ENCODE measurements around the gene SAFB.
"Not testable (repeated sequence)": the region's sequence is repeated elsewhere in the genome, so short reads cannot be mapped to it uniquely, and the experiment has no call there.

Gene SAFB

GRCh38 chr19:5687360-5688198 lies 64.7 kb downstream of the SAFB start:
- no peak for DNase-seq

GRCh38 chr19:5688262-5688881 lies 65.5 kb downstream of the SAFB start:
- DNase-seq, result not testable (repeated sequence)

GRCh38 chr19:5690125-5690954 lies 67.5 kb downstream of the SAFB start, which contains the start of gene RPL36:
RPL36 (plus strand) TSS chr19:5690295; CDS start chr19:5690508, 213 bp downstream.
- DNase-seq, result peak; percentile 85

GRCh38 chr19:5690955-5691821 lies 68.3 kb downstream of the SAFB start:
- DNase-seq, result peak; percentile 39

GRCh38 chr19:5691822-5692722 lies 69.2 kb downstream of the SAFB start:
- no peak for DNase-seq

GRCh38 chr19:5692723-5693194 lies 69.9 kb downstream of the SAFB start:
- DNase-seq, result no peak

- DNase-seq, result no peak
These were observed 70.6 kb downstream of the SAFB start for GRCh38 chr19:5693195-5694166.

- no peak for DNase-seq
These were observed 71.5 kb downstream of the SAFB start for GRCh38 chr19:5694167-5694955.

GRCh38 chr19:5694956-5695648 lies 72.2 kb downstream of the SAFB start:
- DNase-seq, result no peak

GRCh38 chr19:5695649-5696195 lies 72.8 kb downstream of the SAFB start:
- no peak for DNase-seq

- peak; percentile 2 for DNase-seq
These were observed 73.5 kb downstream of the SAFB start for GRCh38 chr19:5696196-5697021.

- DNase-seq, result peak; percentile 1
These were observed 74.4 kb downstream of the SAFB start for GRCh38 chr19:5697022-5697889.

- no peak for DNase-seq
These were observed 75.2 kb downstream of the SAFB start for GRCh38 chr19:5697890-5698634.

GRCh38 chr19:5698635-5699422 lies 75.9 kb downstream of the SAFB start:
- DNase-seq, result no peak

Data from NCI-H226 (cell line).